ENCODE measurements around the gene DCN. TPM values are rescaled to one million over a fixed set of nuclear protein-coding genes. Genes with fewer than 3 reads are reported as not detected.

DCN gene
- total RNA-seq, 2 experiments from 2014 or later, result not detected

DNA sequence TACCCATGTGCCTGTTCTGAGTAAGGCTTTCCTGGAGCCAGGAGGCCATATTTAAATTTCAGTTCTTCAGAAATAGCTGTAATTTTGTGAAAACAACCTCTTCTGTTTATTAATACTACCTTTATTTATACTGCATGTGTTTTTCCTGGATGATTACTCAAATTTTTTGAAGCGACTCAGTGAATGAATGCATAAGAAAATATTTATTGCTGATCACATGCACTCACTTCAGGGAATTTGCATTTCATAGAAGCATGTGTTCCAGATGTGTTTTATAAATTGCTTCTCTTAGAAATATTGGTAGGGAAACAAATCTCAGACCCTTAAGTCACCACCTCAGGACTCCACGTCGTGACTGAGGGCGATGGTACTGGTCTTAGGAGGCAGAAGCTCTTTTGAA is 21.8 kb upstream of the DCN start:
- Histone ChIP-seq H3K79me2 (ENCODE audit: insufficient read depth, low read depth, low read length) (no peaks in the 10 kb centered on the region), H3K4me2 (ENCODE audit: low read length) (no peak overlapping the region), H2AFZ (ENCODE audit: low read length) (no peak overlapping the region), H3K4me3 (ENCODE audit: low read depth, low read length, poor library complexity, severe bottlenecking) (no peak overlapping the region), H4K20me1 (ENCODE audit: insufficient read depth, low read length) (no peaks in the 10 kb centered on the region), H3K9me2 (ENCODE audit: insufficient read depth, low read length) (no peaks in the 10 kb centered on the region), H3K36me3 (ENCODE audit: insufficient read depth, low read length) (no peaks in the 10 kb centered on the region), H3K4me1 (ENCODE audit: insufficient read depth, low read length, poor library complexity, severe bottlenecking) (no peaks in the 10 kb centered on the region), H3K27ac (ENCODE audit: low read depth, low read length, poor library complexity, severe bottlenecking) (no peak overlapping the region), H3K9me3 (ENCODE audit: low read length) (no peaks in the 10 kb centered on the region)
- TF ChIP-seq, protein P1, sequence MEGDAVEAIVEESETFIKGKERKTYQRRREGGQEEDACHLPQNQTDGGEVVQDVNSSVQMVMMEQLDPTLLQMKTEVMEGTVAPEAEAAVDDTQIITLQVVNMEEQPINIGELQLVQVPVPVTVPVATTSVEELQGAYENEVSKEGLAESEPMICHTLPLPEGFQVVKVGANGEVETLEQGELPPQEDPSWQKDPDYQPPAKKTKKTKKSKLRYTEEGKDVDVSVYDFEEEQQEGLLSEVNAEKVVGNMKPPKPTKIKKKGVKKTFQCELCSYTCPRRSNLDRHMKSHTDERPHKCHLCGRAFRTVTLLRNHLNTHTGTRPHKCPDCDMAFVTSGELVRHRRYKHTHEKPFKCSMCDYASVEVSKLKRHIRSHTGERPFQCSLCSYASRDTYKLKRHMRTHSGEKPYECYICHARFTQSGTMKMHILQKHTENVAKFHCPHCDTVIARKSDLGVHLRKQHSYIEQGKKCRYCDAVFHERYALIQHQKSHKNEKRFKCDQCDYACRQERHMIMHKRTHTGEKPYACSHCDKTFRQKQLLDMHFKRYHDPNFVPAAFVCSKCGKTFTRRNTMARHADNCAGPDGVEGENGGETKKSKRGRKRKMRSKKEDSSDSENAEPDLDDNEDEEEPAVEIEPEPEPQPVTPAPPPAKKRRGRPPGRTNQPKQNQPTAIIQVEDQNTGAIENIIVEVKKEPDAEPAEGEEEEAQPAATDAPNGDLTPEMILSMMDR (conservative IDR thresholded peaks at IDR 0.05; ENCODE audit: low read length), result no peak
- TF ChIP-seq EZH2phosphoT487 (IDR thresholded peaks at IDR 0.05; ENCODE audit: borderline replicate concordance, low read depth, low read length), result no peak
- CTCF ChIA-PET (ENCODE audit: unreplicated experiment), result no interaction called here
- intact Hi-C loops (cut with micrococcal nuclease; ENCODE audit: unreplicated experiment), result no loop called here
- no TSS peak for BruUV-seq (replicated peaks)
- POLR2A ChIA-PET, result no interaction called here
- DNase-seq (ENCODE audit: low spot score), result no peak

DNA sequence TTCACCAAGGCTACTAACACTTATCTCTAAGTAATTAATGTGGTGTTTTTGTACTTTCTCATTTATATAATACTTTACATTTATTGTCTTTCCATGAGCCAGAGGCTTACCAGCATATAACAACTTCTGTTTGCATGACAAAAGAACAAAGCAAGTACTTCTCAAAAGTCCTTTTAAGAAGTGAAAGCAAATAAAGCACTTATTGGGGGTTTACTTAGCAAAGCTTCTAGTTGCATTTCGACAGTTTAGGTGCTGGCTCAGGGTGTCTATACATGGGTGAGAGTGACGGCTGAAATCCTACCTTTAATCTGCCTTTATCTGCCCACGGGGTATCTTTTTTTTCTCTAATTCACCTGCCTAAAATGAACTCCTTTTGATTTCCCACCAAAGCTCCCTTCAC is 21.0 kb upstream of the DCN start:
- H3K4me2 ChIP-seq (ENCODE audit: low read length), result no peak overlapping the region
- no peaks in the 10 kb centered on the region for H3K4me1 ChIP-seq (ENCODE audit: insufficient read depth, low read length, poor library complexity, severe bottlenecking)
- no peaks in the 10 kb centered on the region for H3K9me2 ChIP-seq (ENCODE audit: insufficient read depth, low read length)
- CTCF ChIA-PET (ENCODE audit: unreplicated experiment), result no interaction called here
- H2AFZ ChIP-seq (ENCODE audit: low read length), result no peak overlapping the region
- H4K20me1 ChIP-seq (ENCODE audit: insufficient read depth, low read length), result no peaks in the 10 kb centered on the region
- H3K27ac ChIP-seq (ENCODE audit: low read depth, low read length, poor library complexity, severe bottlenecking), result no peak overlapping the region
- H3K36me3 ChIP-seq (ENCODE audit: insufficient read depth, low read length), result no peaks in the 10 kb centered on the region
- no peak overlapping the region for H3K4me3 ChIP-seq (ENCODE audit: low read depth, low read length, poor library complexity, severe bottlenecking)
- DNase-seq (ENCODE audit: low spot score), result no peak
- no peaks in the 10 kb centered on the region for H3K79me2 ChIP-seq (ENCODE audit: insufficient read depth, low read depth, low read length)
- no TSS peak for BruUV-seq (replicated peaks)
- TF ChIP-seq, protein P1 (conservative IDR thresholded peaks at IDR 0.05; ENCODE audit: low read length), result no peak
- TF ChIP-seq EZH2phosphoT487 (IDR thresholded peaks at IDR 0.05; ENCODE audit: borderline replicate concordance, low read depth, low read length), result no peak
- no peaks in the 10 kb centered on the region for H3K9me3 ChIP-seq (ENCODE audit: low read length)
- POLR2A ChIA-PET, result no interaction called here
- intact Hi-C loops (cut with micrococcal nuclease; ENCODE audit: unreplicated experiment), result no loop called here

DNA sequence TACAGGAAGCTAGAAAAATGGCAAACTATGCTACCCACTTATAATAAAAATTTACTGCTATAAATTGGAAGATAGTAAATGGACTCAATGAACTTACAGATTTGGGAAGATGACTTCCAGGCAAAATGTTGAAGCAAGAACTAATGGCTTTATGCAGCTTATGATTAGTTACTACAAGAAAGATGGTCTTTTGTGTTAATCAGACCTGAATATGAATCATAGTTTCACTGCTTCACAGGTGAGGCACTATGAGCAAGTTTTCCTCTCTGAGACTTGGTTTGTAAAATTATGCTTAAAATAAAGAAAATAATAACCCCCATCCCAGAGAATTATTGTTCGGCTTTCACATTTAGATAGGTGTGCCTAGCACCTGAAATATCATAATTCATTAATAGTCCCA is 19.8 kb upstream of the DCN start:
- no peaks in the 10 kb centered on the region for H3K9me3 ChIP-seq (ENCODE audit: low read length)
- no peak overlapping the region for H3K4me3 ChIP-seq (ENCODE audit: low read depth, low read length, poor library complexity, severe bottlenecking)
- no peaks in the 10 kb centered on the region for H3K79me2 ChIP-seq (ENCODE audit: insufficient read depth, low read depth, low read length)
- H3K36me3 ChIP-seq (ENCODE audit: insufficient read depth, low read length), result no peaks in the 10 kb centered on the region
- DNase-seq (ENCODE audit: low spot score), result no peak
- TF ChIP-seq, protein P1 (conservative IDR thresholded peaks at IDR 0.05; ENCODE audit: low read length), result no peak
- no peak for TF ChIP-seq EZH2phosphoT487 (IDR thresholded peaks at IDR 0.05; ENCODE audit: borderline replicate concordance, low read depth, low read length)
- ChIA-PET CTCF (ENCODE audit: unreplicated experiment) (no interaction called here), POLR2A (no interaction called here)
- H3K4me2 ChIP-seq (ENCODE audit: low read length), result no peak overlapping the region
- no peaks in the 10 kb centered on the region for H3K9me2 ChIP-seq (ENCODE audit: insufficient read depth, low read length)
- BruUV-seq (replicated peaks), result no TSS peak
- no peak overlapping the region for H2AFZ ChIP-seq (ENCODE audit: low read length)
- H4K20me1 ChIP-seq (ENCODE audit: insufficient read depth, low read length), result no peaks in the 10 kb centered on the region
- no peaks in the 10 kb centered on the region for H3K4me1 ChIP-seq (ENCODE audit: insufficient read depth, low read length, poor library complexity, severe bottlenecking)
- no peak overlapping the region for H3K27ac ChIP-seq (ENCODE audit: low read depth, low read length, poor library complexity, severe bottlenecking)
- intact Hi-C loops (cut with micrococcal nuclease; ENCODE audit: unreplicated experiment), result no loop called here

Data from OCI-LY7 (cell line).